Measurements from ENCODE around the gene HBS1L.

Gene HBS1L

DNA sequence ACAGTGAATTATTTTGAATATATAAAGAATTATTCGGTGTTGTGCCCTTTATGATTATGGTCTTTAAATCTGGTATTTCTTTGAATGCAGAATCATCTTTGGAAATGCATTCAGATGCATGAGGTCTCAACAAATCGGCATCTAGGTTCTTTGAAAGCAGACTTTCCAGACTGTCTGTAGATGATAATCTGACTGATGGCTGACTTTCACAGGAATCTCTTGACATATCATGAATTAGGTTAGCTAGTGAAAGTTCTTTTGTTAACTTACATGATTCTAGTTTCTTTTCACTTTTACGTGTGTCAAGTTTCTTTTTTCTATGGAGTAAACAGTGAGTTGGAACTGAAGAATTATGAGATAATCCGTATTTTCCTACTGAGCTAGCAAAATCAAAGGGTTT, 17.1 kb downstream of the HBS1L start:
- DNase-seq (ENCODE audit: low read depth in 2 of 3, low spot score in 2 of 3): no peak

DNA sequence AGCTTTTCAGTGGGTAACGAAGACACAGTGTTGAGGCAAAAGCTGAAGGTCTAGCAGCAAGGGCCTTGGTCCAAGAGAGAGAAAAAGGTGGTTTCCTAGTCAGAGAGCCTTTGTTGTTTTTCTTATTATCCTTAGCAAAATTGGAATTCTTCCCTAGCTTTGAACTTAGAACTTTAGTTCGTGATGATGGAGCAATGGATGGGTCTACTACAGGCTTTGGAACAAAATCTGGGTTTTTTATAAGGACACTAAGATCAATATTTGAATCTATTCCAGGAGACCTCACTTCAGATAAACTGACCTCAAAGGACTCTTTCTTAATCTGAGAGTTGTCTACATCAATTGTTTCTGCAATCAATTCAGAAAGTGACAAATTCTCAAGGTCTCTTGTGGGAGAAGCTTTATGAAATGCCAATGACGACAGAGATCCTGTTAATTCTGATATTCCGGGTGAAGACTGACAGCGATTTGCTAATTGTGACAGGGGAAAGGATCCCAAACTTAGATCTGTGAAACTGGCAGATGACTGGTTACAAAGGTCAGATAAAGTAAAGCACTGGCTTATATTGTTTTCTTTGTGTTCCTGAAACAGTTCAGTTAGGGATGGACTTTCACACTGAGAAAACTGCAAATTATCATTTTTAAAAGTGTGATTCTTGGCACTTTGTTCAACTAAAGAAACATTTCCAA, 17.7 kb downstream of the HBS1L start:
- DNase-seq (ENCODE audit: low read depth in 2 of 3, low spot score in 2 of 3): no peak

DNA sequence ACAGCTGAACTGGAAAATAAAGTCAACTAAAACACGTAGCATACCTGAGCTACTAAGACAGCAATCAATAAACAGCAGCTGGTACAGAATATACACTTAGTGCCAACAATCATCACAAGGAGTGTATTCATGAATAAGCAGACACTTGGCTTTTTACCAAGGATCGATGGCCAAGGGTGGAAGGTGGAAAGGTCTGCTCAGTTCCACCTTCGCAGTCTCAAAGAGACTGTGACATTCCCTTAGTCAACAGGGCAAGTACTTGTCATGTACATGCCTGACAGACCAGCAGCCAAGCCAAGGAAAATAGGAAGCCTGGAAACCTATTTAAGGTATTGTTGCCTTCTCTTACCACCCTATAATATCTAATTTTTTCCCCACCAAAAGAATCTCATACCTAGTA, 21.4 kb downstream of the HBS1L start:
- DNase-seq (ENCODE audit: low read depth in 2 of 3, low spot score in 2 of 3): no peak

DNA sequence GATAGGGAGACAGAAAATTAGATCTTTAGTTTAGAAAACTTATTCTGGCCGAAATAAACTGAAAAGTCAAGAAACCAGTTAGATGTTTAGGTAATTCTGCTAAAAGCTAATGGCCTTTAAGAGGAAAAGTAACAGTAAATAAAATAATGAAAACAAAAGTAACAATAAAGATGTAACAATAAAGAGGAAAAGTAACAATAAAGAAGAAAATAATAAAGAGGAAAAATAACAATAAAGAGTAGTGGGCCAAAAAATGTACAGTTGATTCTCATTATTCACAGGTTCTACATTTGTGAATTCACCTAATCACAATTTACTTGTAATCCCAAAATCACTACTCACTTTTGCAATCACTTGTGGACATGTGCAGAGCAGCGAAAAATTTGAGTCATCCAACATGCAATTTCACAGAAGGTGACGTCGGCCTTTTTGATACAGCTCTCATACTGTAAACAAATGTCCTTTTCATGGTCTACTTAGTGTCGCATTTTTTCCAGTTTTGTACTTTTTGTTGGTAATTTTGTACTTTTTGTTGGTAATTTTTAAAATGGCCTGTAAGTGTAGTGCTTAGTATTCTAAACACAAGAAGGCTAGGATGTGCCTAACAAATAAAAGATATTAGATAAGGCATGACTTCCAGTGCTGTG, 24.0 kb downstream of the HBS1L start:
- no peak for DNase-seq (ENCODE audit: low read depth in 2 of 3, low spot score in 2 of 3)

DNA sequence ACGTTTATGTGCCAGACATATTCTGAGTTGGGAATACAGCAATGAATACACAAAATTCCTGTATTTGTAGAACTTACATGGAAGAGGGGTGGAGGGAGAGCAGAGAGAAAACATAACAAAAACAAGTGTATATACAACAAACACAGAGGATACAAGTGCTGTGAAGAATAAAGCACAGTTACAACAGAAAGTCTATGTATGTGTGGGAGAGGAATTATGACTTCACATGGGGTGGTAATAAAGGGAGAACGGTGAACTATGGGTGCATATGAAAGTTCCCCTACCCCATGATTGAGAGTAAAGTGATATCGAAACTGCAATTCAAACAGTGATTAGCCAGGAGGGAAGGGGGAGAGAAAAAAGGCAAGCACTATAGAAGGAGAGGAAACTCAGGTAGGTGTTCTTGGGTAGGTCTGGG, 24.6 kb downstream of the HBS1L start:
- no peak for DNase-seq (ENCODE audit: low read depth in 2 of 3, low spot score in 2 of 3)

DNA sequence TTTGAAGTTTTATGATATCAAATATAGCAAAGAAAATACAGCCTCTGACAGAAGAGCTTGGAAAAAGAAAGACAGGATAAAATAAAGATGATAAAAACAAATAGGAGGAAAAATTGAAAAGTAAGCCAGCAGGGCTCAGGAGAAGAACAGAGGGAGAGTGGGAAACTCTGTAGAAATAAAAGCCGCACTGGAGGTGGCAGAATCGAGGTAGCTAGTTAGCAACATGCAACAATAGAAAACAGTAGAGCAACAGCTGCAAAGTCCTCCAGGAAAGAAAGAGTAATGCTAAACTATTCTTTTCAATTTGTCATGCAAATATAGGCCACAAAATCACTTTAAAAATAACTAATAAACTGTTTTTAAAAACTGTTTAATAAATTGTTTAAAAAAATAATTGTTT, 28.8 kb downstream of the HBS1L start:
- DNase-seq (ENCODE audit: low read depth in 2 of 3, low spot score in 2 of 3): no peak

DNA sequence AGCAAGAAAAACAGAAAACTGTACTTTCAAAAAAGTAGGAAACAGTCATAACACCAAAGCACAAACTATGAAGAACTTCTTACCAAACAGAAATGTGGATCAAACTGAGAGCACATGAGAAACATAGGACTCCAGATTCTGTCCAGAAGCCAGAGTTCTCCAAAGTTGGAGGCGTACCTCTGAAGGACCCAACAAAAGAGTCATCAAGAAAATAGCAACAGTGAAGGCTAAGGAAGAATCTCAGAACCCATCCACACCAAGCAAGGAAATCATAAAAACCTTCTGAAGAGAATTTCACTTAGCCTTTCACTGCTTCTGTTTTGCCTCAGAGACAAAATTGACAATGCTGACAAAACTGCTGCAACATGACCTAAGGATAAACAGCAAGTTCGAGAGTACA, 29.4 kb downstream of the HBS1L start:
- DNase-seq (ENCODE audit: low read depth in 2 of 3, low spot score in 2 of 3): no peak

DNA sequence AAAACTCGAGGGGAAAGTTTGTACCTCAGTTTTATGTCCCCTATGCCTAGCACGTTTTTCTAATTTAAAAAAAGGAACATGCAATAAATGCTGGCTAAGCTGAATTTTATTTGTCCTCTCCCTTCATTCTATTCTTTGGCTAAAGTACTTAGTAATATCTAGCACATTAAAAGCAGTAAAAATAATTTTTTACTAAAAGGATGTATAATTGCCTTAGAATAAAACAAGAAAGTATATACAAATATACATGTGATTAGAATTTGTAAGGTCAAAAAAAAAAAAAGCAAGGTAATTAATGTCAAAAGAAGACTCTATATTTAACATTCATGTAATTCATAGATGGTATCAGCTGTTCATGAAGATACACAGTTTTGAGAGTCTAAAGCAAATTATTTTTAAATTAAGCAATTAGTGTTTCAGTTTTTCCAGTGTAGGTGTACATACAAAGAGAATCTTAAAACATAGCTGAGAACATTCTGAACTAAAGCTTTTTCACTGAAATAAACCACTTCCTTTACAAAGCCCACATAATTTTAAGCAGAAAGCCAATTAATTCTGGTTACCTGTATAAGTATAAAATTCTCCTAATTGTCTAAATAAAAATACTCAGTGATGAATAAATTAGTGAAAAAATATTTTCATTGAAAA, 32.4 kb downstream of the HBS1L start:
- no peak for DNase-seq (ENCODE audit: low read depth in 2 of 3, low spot score in 2 of 3)

DNA sequence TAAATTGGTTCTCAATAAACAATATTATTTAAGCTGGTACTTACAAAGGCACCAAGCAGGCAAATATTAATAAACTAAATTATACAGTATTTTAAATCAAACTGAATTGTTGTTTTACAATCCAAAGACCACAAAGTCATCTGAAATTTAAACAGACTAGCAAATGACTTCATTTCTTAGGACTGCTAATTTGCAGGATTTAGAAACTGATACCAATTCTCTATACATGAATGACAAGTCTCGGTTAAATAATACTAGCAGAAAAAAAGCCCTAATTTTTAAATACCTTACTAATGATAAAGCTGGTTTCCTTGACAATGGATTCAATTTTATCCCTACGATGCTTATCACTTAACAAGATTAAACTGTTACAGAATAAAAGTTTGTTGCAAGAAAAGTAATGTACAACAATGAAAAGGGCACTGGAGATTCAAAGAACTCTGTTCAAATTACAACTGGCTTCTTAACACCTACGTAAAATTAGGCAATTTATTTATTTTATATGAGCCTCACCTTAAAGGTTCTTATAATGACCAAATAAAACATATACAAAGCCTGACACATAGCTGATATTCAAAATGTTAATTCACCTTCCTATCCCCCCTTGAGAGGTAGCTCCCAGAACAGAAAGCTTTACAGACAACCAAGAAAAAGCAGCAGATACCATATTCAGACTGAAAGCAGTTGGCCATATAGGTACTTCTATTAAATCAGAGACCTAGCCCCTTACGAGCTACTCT, 33.1 kb downstream of the HBS1L start:
- no peak for DNase-seq (ENCODE audit: low read depth in 2 of 3, low spot score in 2 of 3)

DNA sequence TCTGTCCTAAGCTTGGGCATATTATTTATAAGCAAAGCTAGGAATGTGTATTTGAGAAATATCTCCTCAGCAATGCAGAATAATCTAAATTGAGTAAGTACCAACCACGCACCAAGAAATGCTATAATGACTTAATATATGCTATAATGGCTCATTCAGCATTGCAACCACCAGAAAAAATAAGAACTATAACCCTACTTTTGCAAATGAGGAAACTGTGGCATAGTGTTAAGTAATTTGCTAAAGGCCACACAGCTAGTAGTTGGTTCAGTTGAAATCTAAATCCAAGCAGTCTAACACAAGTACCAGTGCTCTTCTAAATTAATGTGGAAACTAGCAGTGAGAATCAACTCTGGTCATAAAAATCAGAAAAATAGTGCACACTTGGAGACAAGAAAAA, 35.7 kb downstream of the HBS1L start:
- DNase-seq (ENCODE audit: low read depth in 2 of 3, low spot score in 2 of 3): no peak

DNA sequence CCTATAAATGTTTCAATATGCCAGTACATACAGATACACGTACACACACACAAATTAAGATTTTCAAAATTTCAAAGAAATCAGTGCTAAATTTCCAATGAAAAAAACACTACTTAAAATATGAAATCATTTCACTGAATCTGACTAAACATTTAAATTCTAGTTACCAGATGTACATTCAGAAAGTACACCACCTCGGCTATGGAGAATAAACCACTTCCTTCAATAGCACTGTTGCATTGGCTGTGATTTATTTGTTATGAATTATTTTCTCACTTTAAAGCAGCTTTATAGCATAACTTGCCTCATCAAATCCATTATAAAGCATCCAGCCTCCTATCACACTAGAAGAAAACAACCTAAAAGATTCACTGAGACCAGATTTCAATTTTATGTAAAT, 36.6 kb downstream of the HBS1L start:
- DNase-seq (ENCODE audit: low read depth in 2 of 3, low spot score in 2 of 3): no peak

DNA sequence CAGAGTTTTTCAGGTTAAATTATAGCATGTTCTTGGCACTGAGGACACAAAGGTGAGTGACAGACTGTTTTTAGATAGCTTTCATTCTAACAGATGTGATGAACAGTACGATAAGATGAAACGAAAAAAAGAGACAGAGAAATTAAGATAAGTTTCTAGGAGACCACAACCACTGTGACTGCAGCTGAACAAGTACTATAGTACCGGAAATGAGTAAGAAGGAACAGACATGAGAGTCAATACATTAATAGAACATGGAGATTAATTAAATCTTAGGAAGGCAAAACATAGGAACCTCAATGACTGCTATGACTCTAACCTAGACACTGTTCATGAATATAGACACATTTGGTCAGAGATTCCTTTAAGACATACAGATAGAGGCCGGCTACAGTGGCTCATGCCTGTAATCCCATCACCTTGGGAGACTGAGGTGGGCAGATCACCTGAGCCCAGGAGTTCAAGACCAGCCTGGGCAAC, 40.2 kb downstream of the HBS1L start:
- DNase-seq (ENCODE audit: low read depth in 2 of 3, low spot score in 2 of 3): no peak

DNA sequence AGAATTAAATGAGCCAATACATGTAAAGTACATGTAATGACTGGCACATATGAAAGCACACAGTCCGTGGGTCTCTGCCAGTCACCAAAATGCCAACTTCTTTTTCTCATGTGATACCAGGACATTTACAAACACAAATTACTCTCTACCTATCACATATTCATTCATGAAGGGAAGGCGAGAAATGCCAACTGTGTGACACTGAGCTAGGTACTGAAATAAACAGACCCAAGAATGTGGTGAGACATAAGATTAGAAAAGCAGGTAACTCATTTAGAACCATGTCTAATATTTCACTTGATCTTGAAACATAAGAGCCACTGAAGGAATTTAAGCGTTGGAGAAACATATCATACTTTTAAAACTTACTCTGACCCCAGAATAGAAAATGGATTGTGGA, 41.4 kb downstream of the HBS1L start:
- DNase-seq (ENCODE audit: low read depth in 2 of 3, low spot score in 2 of 3): no peak

DNA sequence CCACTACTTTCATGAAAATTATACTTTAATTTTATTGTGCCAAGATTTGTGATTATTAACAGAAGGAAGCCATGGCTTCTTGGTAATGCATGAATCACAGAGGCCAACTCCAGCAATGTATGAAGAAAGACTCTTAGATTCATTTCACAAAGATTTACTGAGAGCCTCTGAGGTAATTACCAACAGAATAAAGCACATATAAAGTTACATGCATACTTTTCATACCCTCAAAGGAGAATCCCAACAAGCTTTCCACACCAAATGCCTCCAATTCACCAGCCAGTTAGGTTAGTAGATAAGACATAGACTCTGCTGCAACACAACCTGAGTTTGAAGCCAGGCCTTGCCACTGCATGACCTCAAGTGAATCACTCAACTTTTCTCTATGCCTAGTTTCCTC, 41.9 kb downstream of the HBS1L start:
- DNase-seq (ENCODE audit: low read depth in 2 of 3, low spot score in 2 of 3): no peak

DNA sequence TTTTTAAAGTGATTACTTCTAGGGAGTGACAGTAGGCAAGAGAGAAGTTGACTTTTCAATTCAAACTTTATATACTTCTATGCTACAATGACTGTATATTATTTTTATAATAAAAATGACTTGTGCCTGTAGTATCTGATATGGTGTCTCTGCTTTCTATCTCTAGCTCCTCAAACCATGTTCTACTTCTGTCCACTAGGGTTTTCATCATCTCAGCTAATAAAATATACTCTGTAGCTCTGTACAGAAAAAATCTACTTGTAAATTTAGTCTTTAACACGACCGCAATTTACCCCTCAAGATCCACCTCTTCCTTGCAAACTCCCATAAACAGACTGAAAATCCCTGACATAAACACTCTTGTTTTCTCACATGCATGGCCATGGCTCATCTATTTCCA, 42.3 kb downstream of the HBS1L start:
- no peak for DNase-seq (ENCODE audit: low read depth in 2 of 3, low spot score in 2 of 3)

DNA sequence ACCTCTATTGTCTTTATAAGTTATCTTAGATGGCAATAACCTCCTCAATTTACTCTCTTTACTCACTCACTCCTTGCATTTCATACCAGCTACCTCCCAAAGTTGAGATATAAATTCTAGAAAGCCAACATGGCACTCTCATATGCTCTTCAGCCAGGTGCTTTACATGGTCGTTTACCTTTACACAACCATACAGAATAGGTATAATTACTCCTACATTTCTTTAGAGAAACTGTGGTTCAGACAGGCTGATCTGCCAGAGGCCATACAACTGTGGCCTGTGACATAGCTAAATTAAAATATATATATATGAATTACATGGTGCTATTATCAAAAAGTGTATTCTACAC, 45.7 kb downstream of the HBS1L start:
- no peak for DNase-seq (ENCODE audit: low read depth in 2 of 3, low spot score in 2 of 3)

DNA sequence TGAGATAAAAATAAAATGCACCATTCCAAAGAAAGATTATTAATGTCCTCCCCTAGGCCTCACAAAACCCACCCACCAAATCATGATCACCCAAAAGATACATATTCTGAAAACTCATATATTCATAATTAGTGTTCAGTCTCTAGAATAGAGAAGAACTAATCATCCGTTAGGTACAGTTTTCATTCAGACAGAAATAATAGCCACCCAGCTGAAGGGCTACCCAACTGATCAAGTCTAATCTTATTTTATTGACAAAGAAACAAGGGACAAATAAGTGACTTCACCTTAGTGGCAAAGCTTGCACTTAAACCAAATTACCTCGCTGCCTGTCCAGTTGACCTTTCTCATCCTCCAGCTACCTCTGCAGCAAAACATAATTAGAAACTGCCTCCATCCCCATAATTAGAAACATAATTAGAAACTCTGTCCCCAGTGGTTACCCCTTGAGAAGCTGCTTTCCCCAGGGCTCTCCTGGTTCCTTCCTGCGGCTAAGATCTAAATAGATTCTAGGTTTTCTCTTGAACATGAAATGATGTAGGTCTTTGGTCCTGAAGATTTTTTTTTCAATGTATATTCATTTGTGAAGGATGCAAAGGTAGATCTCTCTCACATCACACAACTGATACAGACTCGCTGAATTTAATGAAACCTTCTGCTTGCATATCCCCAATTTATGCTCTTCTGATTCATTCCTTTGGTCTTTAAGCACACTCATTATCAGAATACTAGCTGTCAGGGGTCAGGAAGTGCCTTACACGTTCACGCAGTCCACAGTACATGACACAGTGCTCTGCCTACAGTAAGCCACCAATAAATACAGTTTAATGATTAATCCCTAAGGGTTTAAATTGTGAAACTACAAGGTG, 46.3 kb downstream of the HBS1L start:
- DNase-seq (ENCODE audit: low read depth in 2 of 3, low spot score in 2 of 3): no peak

DNA sequence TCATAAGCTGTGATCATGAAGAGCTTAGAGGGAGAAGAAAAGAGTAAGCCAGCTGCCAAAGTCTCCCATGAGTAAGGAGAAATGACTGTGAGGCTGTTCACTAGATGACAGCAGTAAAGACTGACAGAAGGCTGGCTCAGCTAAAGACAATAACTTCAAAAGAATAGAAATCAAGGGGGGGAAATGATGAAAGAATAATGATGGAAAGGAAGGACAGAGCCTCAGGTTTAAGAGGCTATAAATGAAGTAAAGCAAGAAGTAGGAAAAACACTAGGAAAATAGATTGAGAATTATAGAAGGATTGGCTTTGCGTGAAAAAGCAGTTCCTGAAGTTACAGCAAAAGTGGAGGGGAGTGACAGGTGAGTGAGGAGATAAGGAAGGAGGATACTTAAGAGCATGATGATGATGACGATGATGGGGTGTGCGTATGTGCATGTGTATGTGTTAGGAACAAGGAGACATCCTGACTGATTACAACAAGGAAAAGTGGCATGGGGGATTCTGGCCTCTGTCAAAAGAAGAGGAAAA, 48.2 kb downstream of the HBS1L start:
- DNase-seq (ENCODE audit: low read depth in 2 of 3, low spot score in 2 of 3): no peak

DNA sequence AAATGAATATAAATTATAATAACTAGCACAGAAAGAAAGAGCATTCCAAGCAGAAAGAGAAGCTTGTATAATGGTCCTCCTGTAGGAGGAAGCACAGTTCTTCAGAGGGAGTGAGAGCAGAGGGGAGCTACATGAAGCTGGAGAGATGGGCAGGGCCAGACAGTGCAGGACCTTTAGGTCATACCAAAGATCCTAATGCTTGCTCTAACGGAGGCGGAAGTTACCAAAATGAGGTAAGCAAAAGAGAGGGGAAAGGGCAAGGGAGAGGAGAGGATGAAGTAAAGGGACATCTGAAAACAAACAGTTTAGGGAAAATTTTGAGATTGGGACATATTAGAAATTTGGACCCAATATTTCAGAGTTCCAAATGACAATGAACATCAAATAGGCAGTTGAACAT, 50.2 kb downstream of the HBS1L start:
- no peak for DNase-seq (ENCODE audit: low read depth in 2 of 3, low spot score in 2 of 3)

DNA sequence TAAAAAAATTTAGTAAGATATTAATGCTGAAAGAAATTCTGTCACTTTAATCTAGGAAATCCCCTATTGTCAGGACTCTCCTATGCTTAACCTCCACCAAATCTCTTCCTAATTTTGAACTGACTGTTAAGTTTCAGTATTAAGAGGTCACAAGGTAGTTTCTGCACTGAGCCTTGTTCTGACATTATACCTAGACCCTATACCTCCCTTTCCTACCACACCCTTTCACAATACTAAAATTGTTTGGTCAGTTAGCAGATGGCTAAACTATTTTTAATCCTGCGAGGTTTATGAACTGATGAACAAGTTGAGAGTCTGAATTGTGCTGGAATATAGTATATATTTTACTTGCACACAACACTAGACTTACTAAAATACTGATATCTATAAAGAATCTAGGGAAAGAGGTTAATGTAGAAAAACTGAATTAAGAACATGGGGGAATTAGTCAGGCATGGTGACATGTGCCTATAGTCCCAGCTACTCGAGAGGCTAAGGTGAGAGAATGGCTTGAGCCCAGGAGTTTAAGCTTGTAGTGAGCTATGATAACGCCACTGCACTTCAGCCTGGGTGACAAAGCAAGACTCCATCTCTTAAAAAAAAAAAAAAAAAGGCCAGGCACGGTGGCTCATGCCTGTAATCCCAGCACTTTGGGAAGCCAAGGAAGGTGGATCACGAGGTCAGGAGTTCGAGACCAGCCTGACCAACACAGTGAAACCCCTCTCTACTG, 51.5 kb downstream of the HBS1L start:
- DNase-seq (ENCODE audit: low read depth in 2 of 3, low spot score in 2 of 3): no peak
